RPMI8226 (cell line): ENCODE data around the gene DVL1.

Experiments
- DNase-seq: peaks from one replicate; pipeline ENCODE4 v3.0.0-alpha.2; 2015

The DVL1 gene

GRCh38 chr1:1340185-1340584 lies 9.0 kb downstream of the DVL1 start:
- no peak for DNase-seq

GRCh38 chr1:1338278-1338677 lies 10.9 kb downstream of the DVL1 start:
- DNase-seq, result no peak

- no peak for DNase-seq
These were observed 11.4 kb downstream of the DVL1 start for GRCh38 chr1:1337793-1338147.

- DNase-seq, result no peak
These were observed 12.1 kb downstream of the DVL1 start for GRCh38 chr1:1336931-1337792.

GRCh38 chr1:1336446-1336845 lies 12.8 kb downstream of the DVL1 start:
- no peak for DNase-seq

- DNase-seq, result no peak
These were observed 13.4 kb downstream of the DVL1 start for GRCh38 chr1:1335792-1336248.

- no peak for DNase-seq
These were observed 13.9 kb downstream of the DVL1 start for GRCh38 chr1:1335283-1335682.

GRCh38 chr1:1334835-1335234 lies 14.4 kb downstream of the DVL1 start:
- DNase-seq, result no peak

GRCh38 chr1:1333551-1334241 lies 15.5 kb downstream of the DVL1 start:
- no peak for DNase-seq

- DNase-seq, result no peak
These were observed 16.3 kb downstream of the DVL1 start for GRCh38 chr1:1332774-1333480.

- no peak for DNase-seq
These were observed 17.0 kb downstream of the DVL1 start for GRCh38 chr1:1332031-1332755.

- no peak for DNase-seq
These were observed 17.9 kb downstream of the DVL1 start, which contains the start of gene TAS1R3 for GRCh38 chr1:1331068-1331965. TAS1R3 (plus strand) TSS chr1:1331280; CDS start chr1:1331346, 66 bp downstream.

GRCh38 chr1:1330366-1331067 lies 18.7 kb downstream of the DVL1 start:
- no peak for DNase-seq

GRCh38 chr1:1329304-1330210 lies 19.7 kb downstream of the DVL1 start:
- no peak for DNase-seq

- DNase-seq, result no peak
These were observed 21.0 kb downstream of the DVL1 start for GRCh38 chr1:1328254-1328653.

GRCh38 chr1:1327291-1327690 lies 21.9 kb downstream of the DVL1 start:
- DNase-seq, result no peak

- peak; percentile 46 for DNase-seq
These were observed 23.1 kb downstream of the DVL1 start for GRCh38 chr1:1326075-1326605.

- peak; percentile 86 for DNase-seq
These were observed 23.7 kb downstream of the DVL1 start for GRCh38 chr1:1325288-1326074.
